Suprapubic skin (tissue), 4 donors: Measurements from ENCODE around the gene MED13L.

Source experiments
- EP300 ChIP-seq: sonication (generic); formaldehyde crosslinking; IDR thresholded peaks from one replicate; pipeline ENCODE4 v1.6.1; 2017; ENCODE audit warnings: antibody characterized with exemption
- POLR2A ChIP-seq, 2 donors: fragments of 450-650 bp; IDR thresholded peaks; one replicate each; pipeline ENCODE4 v1.6.1; 2017; ENCODE audit warnings: antibody characterized with exemption in 2 of 2, mild to moderate bottlenecking in 2 of 2, moderate library complexity in 2 of 2
- POLR2AphosphoS5 ChIP-seq, 3 donors: sonication (generic); formaldehyde crosslinking; IDR thresholded peaks; one replicate each; pipeline ENCODE4 v1.6.1; 2017; ENCODE audit warnings: antibody characterized with exemption in 3 of 3
- TF ChIP-seq, protein P1 (sequence below), 2 donors: fragments of 200-600 bp in 1 of 2; fragments of 450-650 bp in 1 of 2; sonication (generic) in 1 of 2; IDR thresholded peaks; one replicate each; pipeline ENCODE4 v1.5.1; 2016 to 2019; ENCODE audit warnings: antibody characterized with exemption in 2 of 2, mild to moderate bottlenecking in 1 of 2, moderate library complexity in 1 of 2

DNA sequence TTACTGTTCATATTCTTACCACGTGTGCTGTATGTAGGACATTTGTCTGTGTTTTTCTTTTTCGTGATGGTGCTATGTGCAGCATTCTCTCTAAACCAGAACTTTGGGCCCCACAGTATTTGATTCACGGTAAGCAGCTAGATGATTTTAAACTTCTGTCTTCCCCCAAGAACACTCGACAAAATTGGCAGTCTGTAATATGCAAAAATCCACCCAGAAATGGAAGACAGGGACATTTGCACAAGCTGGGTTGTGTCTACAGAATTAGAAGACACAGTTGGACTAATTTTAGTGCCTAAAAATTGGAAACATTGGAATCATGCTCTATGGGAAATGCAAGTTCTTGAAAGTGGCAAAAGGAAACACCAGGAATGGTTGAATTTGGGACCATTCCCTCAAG, 24.1 kb upstream of the MED13L start:
- TF ChIP-seq EP300 = no peak
- TF ChIP-seq, protein P1, sequence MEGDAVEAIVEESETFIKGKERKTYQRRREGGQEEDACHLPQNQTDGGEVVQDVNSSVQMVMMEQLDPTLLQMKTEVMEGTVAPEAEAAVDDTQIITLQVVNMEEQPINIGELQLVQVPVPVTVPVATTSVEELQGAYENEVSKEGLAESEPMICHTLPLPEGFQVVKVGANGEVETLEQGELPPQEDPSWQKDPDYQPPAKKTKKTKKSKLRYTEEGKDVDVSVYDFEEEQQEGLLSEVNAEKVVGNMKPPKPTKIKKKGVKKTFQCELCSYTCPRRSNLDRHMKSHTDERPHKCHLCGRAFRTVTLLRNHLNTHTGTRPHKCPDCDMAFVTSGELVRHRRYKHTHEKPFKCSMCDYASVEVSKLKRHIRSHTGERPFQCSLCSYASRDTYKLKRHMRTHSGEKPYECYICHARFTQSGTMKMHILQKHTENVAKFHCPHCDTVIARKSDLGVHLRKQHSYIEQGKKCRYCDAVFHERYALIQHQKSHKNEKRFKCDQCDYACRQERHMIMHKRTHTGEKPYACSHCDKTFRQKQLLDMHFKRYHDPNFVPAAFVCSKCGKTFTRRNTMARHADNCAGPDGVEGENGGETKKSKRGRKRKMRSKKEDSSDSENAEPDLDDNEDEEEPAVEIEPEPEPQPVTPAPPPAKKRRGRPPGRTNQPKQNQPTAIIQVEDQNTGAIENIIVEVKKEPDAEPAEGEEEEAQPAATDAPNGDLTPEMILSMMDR (IDR thresholded peaks at IDR 0.05) = no peak
- TF ChIP-seq POLR2A (IDR thresholded peaks at IDR 0.05) = no peak
- TF ChIP-seq POLR2AphosphoS5 (IDR thresholded peaks at IDR 0.05) = no peak
